Rectal smooth muscle tissue (tissue), 1 donor: ENCODE measurements around the gene MERTK.
"Not testable (repeated sequence)": the region's sequence is repeated elsewhere in the genome, so short reads cannot be mapped to it uniquely, and the experiment has no call there.

Experiments used
- H3K27ac ChIP-seq: one replicate; pipeline ENCODE4 v1.7.0; 2013; ENCODE audit warnings: low read depth, low read length, inconsistent platforms
- H3K27me3 ChIP-seq: one replicate; pipeline ENCODE4 v1.7.0; 2013; ENCODE audit warnings: low read length; ENCODE audit not compliant: control insufficient read depth, insufficient read depth
- H3K36me3 ChIP-seq: one replicate; pipeline ENCODE4 v1.7.0; 2013; ENCODE audit warnings: low read length; ENCODE audit not compliant: control insufficient read depth, insufficient read depth
- H3K4me1 ChIP-seq: one replicate; pipeline ENCODE4 v1.7.0; 2013; ENCODE audit warnings: low read length; ENCODE audit not compliant: control insufficient read depth, insufficient read depth
- H3K4me3 ChIP-seq: one replicate; pipeline ENCODE4 v1.7.0; 2013; ENCODE audit warnings: low read length
- H3K9ac ChIP-seq: one replicate; pipeline ENCODE4 v1.7.0; 2013; ENCODE audit warnings: low read length

MERTK gene

GRCh38 chr2:111957872-111958354 lies 59.5 kb downstream of the MERTK start:
- no peak overlapping the region for H3K9ac ChIP-seq
- H3K4me3 ChIP-seq: no peak overlapping the region
- H3K27ac ChIP-seq: no peak overlapping the region
- H3K27me3 ChIP-seq: no peaks in the 10 kb centered on the region
- peaks cover 3% of the 10 kb centered on the region for H3K4me1 ChIP-seq
- H3K36me3 ChIP-seq: no peaks in the 10 kb centered on the region

GRCh38 chr2:111958901-111959300 lies 60.5 kb downstream of the MERTK start:
- Histone ChIP-seq H3K4me3 (no peak overlapping the region), H3K9ac (no peak overlapping the region), H3K27me3 (no peaks in the 10 kb centered on the region), H3K36me3 (no peaks in the 10 kb centered on the region), H3K4me1 (peaks cover 3% of the 10 kb centered on the region), H3K27ac (no peak overlapping the region)

- Histone ChIP-seq H3K9ac (no peak overlapping the region), H3K27me3 (no peaks in the 10 kb centered on the region), H3K4me1 (no peaks in the 10 kb centered on the region), H3K36me3 (no peaks in the 10 kb centered on the region), H3K27ac (no peak overlapping the region), H3K4me3 (no peak overlapping the region)
These were observed 63.3 kb downstream of the MERTK start for GRCh38 chr2:111961663-111962062.

- not testable (repeated sequence) for H3K27me3 ChIP-seq, H3K9ac ChIP-seq, H3K27ac ChIP-seq, H3K4me1 ChIP-seq, H3K36me3 ChIP-seq, H3K4me3 ChIP-seq
These were observed 64.7 kb downstream of the MERTK start for GRCh38 chr2:111963086-111963485.

- not testable (repeated sequence) for H3K4me1 ChIP-seq, H3K36me3 ChIP-seq, H3K27me3 ChIP-seq, H3K9ac ChIP-seq, H3K27ac ChIP-seq, H3K4me3 ChIP-seq
These were observed 65.1 kb downstream of the MERTK start for GRCh38 chr2:111963508-111963907.

- Histone ChIP-seq H3K27me3 (no peaks in the 10 kb centered on the region), H3K27ac (no peak overlapping the region), H3K4me3 (no peak overlapping the region), H3K36me3 (no peaks in the 10 kb centered on the region), H3K4me1 (no peaks in the 10 kb centered on the region), H3K9ac (no peak overlapping the region)
These were observed 66.7 kb downstream of the MERTK start for GRCh38 chr2:111965062-111965461.

GRCh38 chr2:111966241-111966640 lies 67.8 kb downstream of the MERTK start:
- no peak overlapping the region for H3K27ac ChIP-seq
- no peaks in the 10 kb centered on the region for H3K4me1 ChIP-seq
- H3K36me3 ChIP-seq: no peaks in the 10 kb centered on the region
- no peaks in the 10 kb centered on the region for H3K27me3 ChIP-seq
- H3K4me3 ChIP-seq: no peak overlapping the region
- no peak overlapping the region for H3K9ac ChIP-seq

GRCh38 chr2:111967018-111967417 lies 68.6 kb downstream of the MERTK start:
- Histone ChIP-seq H3K27ac (no peak overlapping the region), H3K9ac (no peak overlapping the region)

GRCh38 chr2:111970453-111970852 lies 72.0 kb downstream of the MERTK start:
- Histone ChIP-seq H3K9ac (no peak overlapping the region), H3K27me3 (no peaks in the 10 kb centered on the region), H3K4me1 (no peaks in the 10 kb centered on the region), H3K27ac (no peak overlapping the region), H3K4me3 (no peak overlapping the region), H3K36me3 (no peaks in the 10 kb centered on the region)

More at GRCh38 chr2:111967018-111967417, 68.6 kb downstream of the MERTK start:
- no peaks in the 10 kb centered on the region for H3K4me1 ChIP-seq
- no peaks in the 10 kb centered on the region for H3K36me3 ChIP-seq
- H3K4me3 ChIP-seq: no peak overlapping the region
- H3K27me3 ChIP-seq: no peaks in the 10 kb centered on the region

- Histone ChIP-seq H3K9ac (no peak overlapping the region), H3K27ac (no peak overlapping the region), H3K27me3 (no peaks in the 10 kb centered on the region), H3K4me3 (no peak overlapping the region), H3K4me1 (no peaks in the 10 kb centered on the region), H3K36me3 (no peaks in the 10 kb centered on the region)
These were observed 74.7 kb downstream of the MERTK start for GRCh38 chr2:111972955-111973565.

GRCh38 chr2:111973701-111974100 lies 75.3 kb downstream of the MERTK start:
- no peaks in the 10 kb centered on the region for H3K36me3 ChIP-seq
- H3K9ac ChIP-seq: no peak overlapping the region
- H3K27me3 ChIP-seq: no peaks in the 10 kb centered on the region
- no peak overlapping the region for H3K27ac ChIP-seq
- H3K4me3 ChIP-seq: no peak overlapping the region
- no peaks in the 10 kb centered on the region for H3K4me1 ChIP-seq

GRCh38 chr2:111975053-111975552 lies 76.7 kb downstream of the MERTK start:
- Histone ChIP-seq H3K27ac (no peak overlapping the region), H3K36me3 (no peaks in the 10 kb centered on the region), H3K9ac (no peak overlapping the region), H3K4me3 (no peak overlapping the region), H3K27me3 (no peaks in the 10 kb centered on the region), H3K4me1 (no peaks in the 10 kb centered on the region)

- Histone ChIP-seq H3K27me3 (no peaks in the 10 kb centered on the region), H3K9ac (no peak overlapping the region), H3K36me3 (no peaks in the 10 kb centered on the region), H3K4me1 (no peaks in the 10 kb centered on the region), H3K4me3 (no peak overlapping the region), H3K27ac (no peak overlapping the region)
These were observed 77.4 kb downstream of the MERTK start for GRCh38 chr2:111975819-111976218.
